Measurements from ENCODE around the gene GADD45GIP1. TPM values are rescaled to one million over a fixed set of nuclear protein-coding genes. Genes with fewer than 3 reads are reported as not detected.

The GADD45GIP1 gene
- total and polyA plus RNA-seq, 2 donors (not counting 1 experiment from before 2014, with no cell fraction given): 12.6 to 17.5 TPM

DNA sequence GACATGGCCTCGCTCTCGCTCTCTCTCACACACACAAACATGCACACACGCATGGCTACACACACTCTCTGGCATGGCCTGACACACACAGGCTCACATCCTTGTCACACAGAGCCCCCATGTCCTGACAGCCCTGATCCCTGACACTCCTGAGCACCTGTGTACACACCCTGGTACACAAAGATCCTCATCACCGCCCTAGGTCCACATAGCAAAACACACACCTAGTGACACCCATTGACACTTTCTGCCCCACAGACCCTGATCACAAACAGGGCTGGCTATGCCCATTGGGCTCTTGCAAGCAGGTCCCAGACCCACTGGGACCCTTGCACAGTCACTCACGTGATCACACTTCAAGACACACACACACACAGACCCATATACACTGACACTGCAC is 34.3 kb upstream of the GADD45GIP1 start:
- H3K27me3 ChIP-seq (replicated peaks in 1 of 4; ENCODE audit: control extremely low read depth in 1 of 4, control insufficient read depth in 3 of 4, insufficient read depth in 4 of 4, low read length in 3 of 4): peaks cover 0 to 16% (median 4%) of the 10 kb centered on the region in 4 experiments
- no peak overlapping the region for H2AFZ ChIP-seq (ENCODE audit: insufficient read depth, low read depth, low read length, poor library complexity, severe bottlenecking)
- ATAC-seq (ENCODE audit: low read depth) (no peak), DNase-seq (no peak)
- no peak overlapping the region for H3K4me3 Mint-ChIP-seq
- no peaks in the 10 kb centered on the region for H3K9me3 Mint-ChIP-seq (ENCODE audit: insufficient read depth)
- peaks cover 11% of the 10 kb centered on the region for H3K4me1 Mint-ChIP-seq
- no peak overlapping the region for H3K4me3 ChIP-seq (ENCODE audit: control extremely low read depth in 1 of 5, extremely low read depth in 1 of 5, insufficient read depth in 1 of 5, low read depth in 2 of 5, low read length in 4 of 5)
- no peak overlapping the region for H3K4me2 ChIP-seq (replicated peaks; ENCODE audit: low read depth, low read length, poor library complexity, severe bottlenecking)
- H3K4me1 ChIP-seq (ENCODE audit: control insufficient read depth in 2 of 2, insufficient read depth in 2 of 2, low read length in 2 of 2): peaks cover 10% of the 10 kb centered on the region in 2 donors
- H3K9ac ChIP-seq (ENCODE audit: low read length): no peak overlapping the region
- no peak overlapping the region for H3K27ac ChIP-seq (ENCODE audit: low read length in 2 of 2)
- peak overlapping the region; percentile 38 for H3K27ac Mint-ChIP-seq
- ChIA-PET CTCF (interaction anchor here (0.6 to 0.7 kb wide), 2 partner anchors 12 to 1284 kb away, joined by 3 to 4 read pairs; no protein-coding TSS in a partner anchor), POLR2A (no interaction called here)
- H4K20me1 ChIP-seq (ENCODE audit: control insufficient read depth, insufficient read depth, low read length, poor library complexity, severe bottlenecking): no peaks in the 10 kb centered on the region
- no peaks in the 10 kb centered on the region for H3K9me3 ChIP-seq (ENCODE audit: control extremely low read depth in 1 of 3, control insufficient read depth in 2 of 3, insufficient read depth in 1 of 3, low read length in 2 of 3)
- 96% methylated on average over 5 of the region's 5 CpGs for WGBS (ENCODE audit: insufficient coverage)
- no peaks in the 10 kb centered on the region for H3K79me2 ChIP-seq (ENCODE audit: control insufficient read depth, insufficient read depth, low read length)
- intact Hi-C loops (cut with micrococcal nuclease): loop anchor here (5.0 kb wide), 1 partner anchor 1224 kb away; the partner anchor contains the start of gene ZNF441
- peaks cover 16% of the 10 kb centered on the region for H3K27me3 Mint-ChIP-seq
- TF ChIP-seq, protein P1, sequence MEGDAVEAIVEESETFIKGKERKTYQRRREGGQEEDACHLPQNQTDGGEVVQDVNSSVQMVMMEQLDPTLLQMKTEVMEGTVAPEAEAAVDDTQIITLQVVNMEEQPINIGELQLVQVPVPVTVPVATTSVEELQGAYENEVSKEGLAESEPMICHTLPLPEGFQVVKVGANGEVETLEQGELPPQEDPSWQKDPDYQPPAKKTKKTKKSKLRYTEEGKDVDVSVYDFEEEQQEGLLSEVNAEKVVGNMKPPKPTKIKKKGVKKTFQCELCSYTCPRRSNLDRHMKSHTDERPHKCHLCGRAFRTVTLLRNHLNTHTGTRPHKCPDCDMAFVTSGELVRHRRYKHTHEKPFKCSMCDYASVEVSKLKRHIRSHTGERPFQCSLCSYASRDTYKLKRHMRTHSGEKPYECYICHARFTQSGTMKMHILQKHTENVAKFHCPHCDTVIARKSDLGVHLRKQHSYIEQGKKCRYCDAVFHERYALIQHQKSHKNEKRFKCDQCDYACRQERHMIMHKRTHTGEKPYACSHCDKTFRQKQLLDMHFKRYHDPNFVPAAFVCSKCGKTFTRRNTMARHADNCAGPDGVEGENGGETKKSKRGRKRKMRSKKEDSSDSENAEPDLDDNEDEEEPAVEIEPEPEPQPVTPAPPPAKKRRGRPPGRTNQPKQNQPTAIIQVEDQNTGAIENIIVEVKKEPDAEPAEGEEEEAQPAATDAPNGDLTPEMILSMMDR (IDR thresholded peaks at IDR 0.05): no peak
- TF ChIP-seq EZH2 (IDR thresholded peaks at IDR 0.05; ENCODE audit: borderline replicate concordance, insufficient read depth, low read depth, low read length, poor library complexity, severe bottlenecking): no peak
- no peaks in the 10 kb centered on the region for H3K36me3 ChIP-seq (replicated peaks in 1 of 2; ENCODE audit: control extremely low read depth in 1 of 2, control insufficient read depth in 1 of 2, extremely low read depth in 1 of 2, insufficient read depth in 2 of 2, low read length in 1 of 2)

- Mint-ChIP-seq H3K4me3 (no peak overlapping the region), H3K9me3 (ENCODE audit: insufficient read depth) (no peaks in the 10 kb centered on the region), H3K27ac (no peak overlapping the region), H3K4me1 (peaks cover 8% of the 10 kb centered on the region), H3K27me3 (peaks cover 13% of the 10 kb centered on the region)
- ATAC-seq (ENCODE audit: low read depth) (no peak), DNase-seq (no peak)
- Histone ChIP-seq H3K9ac (ENCODE audit: low read length) (no peak overlapping the region), H3K79me2 (ENCODE audit: control insufficient read depth, insufficient read depth, low read length) (no peaks in the 10 kb centered on the region), H3K27me3 (replicated peaks in 1 of 4; ENCODE audit: control extremely low read depth in 1 of 4, control insufficient read depth in 3 of 4, insufficient read depth in 4 of 4, low read length in 3 of 4) (peaks cover 0 to 13% (median 4%) of the 10 kb centered on the region in 4 experiments), H3K27ac (ENCODE audit: low read length in 2 of 2) (no peak overlapping the region), H2AFZ (ENCODE audit: insufficient read depth, low read depth, low read length, poor library complexity, severe bottlenecking) (no peak overlapping the region), H3K4me1 (ENCODE audit: control insufficient read depth in 2 of 2, insufficient read depth in 2 of 2, low read length in 2 of 2) (peaks cover 6% of the 10 kb centered on the region in 2 donors), H3K4me3 (ENCODE audit: control extremely low read depth in 1 of 5, extremely low read depth in 1 of 5, insufficient read depth in 1 of 5, low read depth in 2 of 5, low read length in 4 of 5) (no peak overlapping the region), H3K36me3 (replicated peaks in 1 of 2; ENCODE audit: control extremely low read depth in 1 of 2, control insufficient read depth in 1 of 2, extremely low read depth in 1 of 2, insufficient read depth in 2 of 2, low read length in 1 of 2) (no peaks in the 10 kb centered on the region), H3K9me3 (ENCODE audit: control extremely low read depth in 1 of 3, control insufficient read depth in 2 of 3, insufficient read depth in 1 of 3, low read length in 2 of 3) (no peaks in the 10 kb centered on the region), H3K4me2 (replicated peaks; ENCODE audit: low read depth, low read length, poor library complexity, severe bottlenecking) (no peak overlapping the region), H4K20me1 (ENCODE audit: control insufficient read depth, insufficient read depth, low read length, poor library complexity, severe bottlenecking) (no peaks in the 10 kb centered on the region)
- TF ChIP-seq, protein P1 (IDR thresholded peaks at IDR 0.05): no peak
- TF ChIP-seq EZH2 (IDR thresholded peaks at IDR 0.05; ENCODE audit: borderline replicate concordance, insufficient read depth, low read depth, low read length, poor library complexity, severe bottlenecking): no peak
- CTCF ChIA-PET: no interaction called here
- POLR2A ChIA-PET: no interaction called here
- WGBS (ENCODE audit: insufficient coverage): 83% methylated on average over 3 of the region's 3 CpGs
- intact Hi-C loops (cut with micrococcal nuclease): loop anchor here (5.0 kb wide), 1 partner anchor 1224 kb away; the partner anchor contains the start of gene ZNF441
Observed at GRCh38 chr19:12990853-12991252, 33.8 kb upstream of the GADD45GIP1 start.

Measured in B cell (primary cell).